Caco-2 (cell line): Measurements from ENCODE around the gene SLC6A17. TPM values are rescaled to one million over a fixed set of nuclear protein-coding genes. Genes with fewer than 3 reads are reported as not detected.

Experiments
- BruUV-seq: library from RNA; stranded (reverse); fragments of 400-500 nt; replicated peaks from 2 replicates; lab custom pipeline; 2021; lab: Mats Ljungman, UMichigan
- CTCF ChIA-PET: fragments of 300-600 bp; sonication (Branson Sonifier 250); formaldehyde crosslinking; loops from one replicate; lab custom pipeline; 2022; ENCODE audit warnings: antibody characterized with exemption; lab: Charles Lee
- POLR2A ChIA-PET: fragments of 300-600 bp; sonication (Branson Sonifier 250); formaldehyde crosslinking; loops from one replicate; lab custom pipeline; 2022; ENCODE audit warnings: antibody characterized with exemption; lab: Charles Lee
- DNase-seq, 2 experiments: peaks; one replicate each; pipeline versions ENCODE4 v3.0.0 to v3.0.0-alpha.2; 2020 to 2022
- H3K27me3 ChIP-seq: replicated peaks from 2 replicates; pipeline ENCODE4 v1.6.0; 2011; ENCODE audit warnings: low read length; ENCODE audit not compliant: control insufficient read depth, insufficient read depth
- H3K36me3 ChIP-seq: 2 replicates; pipeline ENCODE4 v1.5.1; 2011; ENCODE audit warnings: low read length; ENCODE audit not compliant: control insufficient read depth, insufficient read depth
- H3K4me1 ChIP-seq: fragments of 250-450 bp; sonication (Bioruptor Pico); 2 replicates; pipeline ENCODE4 v1.5.1; 2020; ENCODE audit warnings: mild to moderate bottlenecking
- H3K4me3 ChIP-seq: 2 replicates; pipeline ENCODE4 v1.5.1; 2011; ENCODE audit warnings: low read depth, mild to moderate bottlenecking, control low read depth, low read length
- H3K9me3 ChIP-seq: fragments of 250-450 bp; sonication (Bioruptor Pico); 2 replicates; pipeline ENCODE4 v1.5.1; 2020; ENCODE audit warnings: mild to moderate bottlenecking, moderate library complexity
- H3K27ac Mint-ChIP-seq: one replicate; pipeline ENCODE4 v1.8.0; 2022; ENCODE audit warnings: mixed read lengths; ENCODE audit not compliant: unreplicated experiment
- H3K27me3 Mint-ChIP-seq: one replicate; pipeline ENCODE4 v1.8.0; 2022; ENCODE audit warnings: mixed read lengths; ENCODE audit not compliant: insufficient read depth, unreplicated experiment
- H3K36me3 Mint-ChIP-seq: one replicate; pipeline ENCODE4 v1.8.0; 2022; ENCODE audit warnings: mild to moderate bottlenecking, mixed read lengths; ENCODE audit not compliant: insufficient read depth, unreplicated experiment
- H3K4me1 Mint-ChIP-seq: one replicate; pipeline ENCODE4 v1.8.0; 2022; ENCODE audit warnings: low read depth, mixed read lengths; ENCODE audit not compliant: unreplicated experiment
- H3K4me3 Mint-ChIP-seq: one replicate; pipeline ENCODE4 v1.8.0; 2022; ENCODE audit warnings: mild to moderate bottlenecking, moderate library complexity, mixed read lengths; ENCODE audit not compliant: unreplicated experiment
- H3K9me3 Mint-ChIP-seq: one replicate; pipeline ENCODE4 v1.8.0; 2022; ENCODE audit warnings: mixed read lengths; ENCODE audit not compliant: unreplicated experiment
- CTCF ChIP-seq, 2 experiments: fragments of 200-600 bp in 1 of 2; IDR thresholded peaks; 1 replicate in 1 of 2; 2 replicates in 1 of 2; pipeline versions ENCODE4 v1.5.1 to v1.8.0; 2011 to 2022; ENCODE audit warnings: antibody characterized with exemption in 1 of 2, control low read depth in 1 of 2, inconsistent platforms in 1 of 2, low read depth in 1 of 2, low read length in 1 of 2, mild to moderate bottlenecking in 1 of 2, moderate library complexity in 1 of 2; ENCODE audit not compliant: insufficient read depth in 1 of 2, severe bottlenecking in 1 of 2, unreplicated experiment in 1 of 2
- intact Hi-C: fragments of 100-400 bp; cut with micrococcal nuclease; formaldehyde crosslinking; loops from one replicate; pipeline ENCODE4 v1.10.0; 2022; ENCODE audit not compliant: unreplicated experiment
- total RNA-seq: library from RNA; stranded (reverse); gene quantifications from 2 replicates; pipeline ENCODE4 v1.2.3, GENCODE V29; 2022

The SLC6A17 gene
- total RNA-seq, 1 experiment from 2014 or later = not detected

- Mint-ChIP-seq H3K27me3 (no peaks in the 10 kb centered on the region), H3K9me3 (no peaks in the 10 kb centered on the region), H3K36me3 (no peaks in the 10 kb centered on the region), H3K27ac (no peak overlapping the region), H3K4me3 (no peak overlapping the region), H3K4me1 (no peaks in the 10 kb centered on the region)
- TF ChIP-seq CTCF (IDR thresholded peaks at IDR 0.05; ENCODE audit: insufficient read depth in 1 of 2, low read depth in 1 of 2, low read length in 1 of 2, severe bottlenecking in 1 of 2, unreplicated experiment in 1 of 2) = no peak
- no TSS peak for BruUV-seq
- H3K27me3 ChIP-seq = no peaks in the 10 kb centered on the region
- no peaks in the 10 kb centered on the region for H3K4me1 ChIP-seq
- ChIA-PET CTCF (interaction anchor here (0.6 to 1.3 kb wide), 5 partner anchors 107 to 1364 kb away, joined by 3 to 5 read pairs (median 3); no protein-coding TSS in a partner anchor), POLR2A (no interaction called here)
- intact Hi-C loops = no loop called here
- DNase-seq = no peak
- no peak overlapping the region for H3K4me3 ChIP-seq
- no peaks in the 10 kb centered on the region for H3K9me3 ChIP-seq
- no peaks in the 10 kb centered on the region for H3K36me3 ChIP-seq
Measured at GRCh38 chr1:110201157-110201825, 51.0 kb downstream of the SLC6A17 start.

- no peaks in the 10 kb centered on the region for H3K27me3 ChIP-seq
- no TSS peak for BruUV-seq
- H3K27me3 Mint-ChIP-seq = no peaks in the 10 kb centered on the region
- no peak overlapping the region for H3K27ac Mint-ChIP-seq
- POLR2A ChIA-PET = no interaction called here
- peaks cover 4% of the 10 kb centered on the region for H3K36me3 Mint-ChIP-seq
- no peaks in the 10 kb centered on the region for H3K9me3 Mint-ChIP-seq
- DNase-seq = peak; percentile 43 to 66
- no peak overlapping the region for H3K4me3 Mint-ChIP-seq
- no peaks in the 10 kb centered on the region for H3K36me3 ChIP-seq
- H3K4me1 Mint-ChIP-seq = no peaks in the 10 kb centered on the region
- intact Hi-C loops = loop anchor here (1.0 to 2.0 kb wide), 3 partner anchors 109 to 294 kb away; no protein-coding TSS in a partner anchor
- H3K9me3 ChIP-seq = no peaks in the 10 kb centered on the region
- CTCF ChIA-PET = interaction anchor here (0.5 to 1.9 kb wide), 5 partner anchors 61 to 257 kb away, joined by 3 to 12 read pairs (median 4); no protein-coding TSS in a partner anchor
- H3K4me3 ChIP-seq = no peak overlapping the region
- TF ChIP-seq CTCF (IDR thresholded peaks at IDR 0.05; ENCODE audit: insufficient read depth in 1 of 2, low read depth in 1 of 2, low read length in 1 of 2, severe bottlenecking in 1 of 2, unreplicated experiment in 1 of 2) = peak; percentile 53 to 59
- H3K4me1 ChIP-seq = no peaks in the 10 kb centered on the region
Measured at GRCh38 chr1:110203021-110203661, 52.8 kb downstream of the SLC6A17 start.

- Mint-ChIP-seq H3K27ac (no peak overlapping the region), H3K4me1 (no peaks in the 10 kb centered on the region), H3K36me3 (peaks cover 4% of the 10 kb centered on the region), H3K9me3 (no peaks in the 10 kb centered on the region), H3K27me3 (no peaks in the 10 kb centered on the region), H3K4me3 (no peak overlapping the region)
- POLR2A ChIA-PET = no interaction called here
- no peak overlapping the region for H3K4me3 ChIP-seq
- CTCF ChIA-PET = no interaction called here
- no peaks in the 10 kb centered on the region for H3K27me3 ChIP-seq
- no peak for TF ChIP-seq CTCF (IDR thresholded peaks at IDR 0.05; ENCODE audit: insufficient read depth in 1 of 2, low read depth in 1 of 2, low read length in 1 of 2, severe bottlenecking in 1 of 2, unreplicated experiment in 1 of 2)
- intact Hi-C loops = no loop called here
- no TSS peak for BruUV-seq
- DNase-seq = no peak
- H3K4me1 ChIP-seq = peaks cover 4% of the 10 kb centered on the region; the same call in 1 of the 2 replicates
- H3K36me3 ChIP-seq = no peaks in the 10 kb centered on the region
- no peaks in the 10 kb centered on the region for H3K9me3 ChIP-seq
Measured at GRCh38 chr1:110205156-110205555, 54.9 kb downstream of the SLC6A17 start.
